Kidney (tissue), 14 donors: ENCODE data around the gene ARHGAP42. TPM values are rescaled to one million over a fixed set of nuclear protein-coding genes. Genes with fewer than 3 reads are reported as not detected.

Experiments
- DNase-seq, 5 donors: peaks; one replicate each; pipeline ENCODE4 v3.0.0-alpha.2; 2013 to 2020
- FAIRE-seq: peaks from 2 replicates; lab custom pipeline; 2012; peaks lifted over from hg19 to GRCh38; lab: Jason Lieb, UNC
- H3K27ac ChIP-seq, 2 donors: one replicate each; pipeline ENCODE4 v1.7.0; 2013; ENCODE audit warnings: low read depth in 2 of 2, low read length in 2 of 2, inconsistent platforms in 1 of 2
- H3K27me3 ChIP-seq: one replicate; pipeline ENCODE4 v1.7.1; 2013; ENCODE audit warnings: low read length, inconsistent platforms; ENCODE audit not compliant: control insufficient read depth, insufficient read depth
- H3K36me3 ChIP-seq, 3 donors: one replicate each; pipeline versions ENCODE4 v1.7.0 to v1.7.1; 2013; ENCODE audit warnings: low read length in 3 of 3, control low read depth in 1 of 3, inconsistent platforms in 1 of 3; ENCODE audit not compliant: insufficient read depth in 3 of 3, control insufficient read depth in 2 of 3
- H3K4me1 ChIP-seq, 3 donors: one replicate each; pipeline versions ENCODE4 v1.7.0 to v1.7.1; 2013; ENCODE audit warnings: low read length in 3 of 3, inconsistent platforms in 1 of 3, low read depth in 1 of 3; ENCODE audit not compliant: control insufficient read depth in 2 of 3, insufficient read depth in 2 of 3
- H3K4me3 ChIP-seq, 3 donors: one replicate each; pipeline versions ENCODE4 v1.7.0 to v1.8.1; 2013; ENCODE audit warnings: low read length in 3 of 3, control low read depth in 1 of 3, inconsistent platforms in 1 of 3
- H3K9ac ChIP-seq, 3 donors: one replicate each; pipeline versions ENCODE4 v1.7.0 to v1.7.1; 2013; ENCODE audit warnings: low read length in 3 of 3, control low read depth in 1 of 3, inconsistent platforms in 1 of 3
- H3K9me3 ChIP-seq, 3 donors: one replicate each; pipeline versions ENCODE4 v1.7.0 to v1.7.1; 2013; ENCODE audit warnings: low read length in 3 of 3, control low read depth in 1 of 3, inconsistent platforms in 1 of 3; ENCODE audit not compliant: control insufficient read depth in 2 of 3, insufficient read depth in 1 of 3
- CTCF ChIP-seq: IDR thresholded peaks from 3 replicates; pipeline ENCODE4 v1.5.1; 2012; ENCODE audit warnings: mild to moderate bottlenecking, moderate library complexity, borderline replicate concordance; ENCODE audit not compliant: insufficient read depth; ENCODE audit errors: extremely low read depth
- intact Hi-C: fragments of 100-400 bp; cut with DNase I; formaldehyde crosslinking; loops from one replicate; pipeline ENCODE4 v1.11.1; 2022
- polyA plus RNA-seq: library from polyadenylated mRNA; stranded (reverse); fragments of 350-450 nt; fragmentation: Illumina TruSeq; extraction: RNeasy Lipid Tissue Mini Kit (QIAGEN cat#74804); gene quantifications from one replicate; pipeline ENCODE4 v1.2.3, GENCODE V29; 2014; ENCODE audit warnings: low read depth, low replicate concordance; ENCODE audit not compliant: insufficient read depth
- total RNA-seq: library from RNA; stranded (reverse); fragmentation: NEBNext Ultra II Directional; extraction: Animal tissue kit (Norgen Biotek cat#: 25700); gene quantifications from one replicate; pipeline ENCODE4 v1.2.1, GENCODE V29; 2021
- donor health status: control.
- donor health status: control.
- donor health status: control.
- donor health status: control.
- donor health status: control.
- donor health status: DM: yes; HTN: yes; CAD: no.
- donor health status: Normal renal cell carcinoma (clear cell type).

ARHGAP42 gene
- total and polyA plus RNA-seq, 2 donors from 2014 or later, result 4.2 to 18.9 TPM

GRCh38 chr11:100972046-100972445, 285.0 kb downstream of the ARHGAP42 start:
- DNase-seq (peak in 1 of 5 donors; percentile 9), FAIRE-seq (no peak)
- intact Hi-C loops, result no loop called here
- Histone ChIP-seq H3K4me3 (no peak overlapping the region), H3K27me3 (no peaks in the 10 kb centered on the region), H3K36me3 (peaks cover 0 to 13% (median 9%) of the 10 kb centered on the region in 3 donors), H3K9ac (no peak overlapping the region), H3K4me1 (no peaks in the 10 kb centered on the region), H3K27ac (no peak overlapping the region), H3K9me3 (peaks cover 0 to 3% (median 0%) of the 10 kb centered on the region in 3 donors)
- no peak for TF ChIP-seq CTCF

GRCh38 chr11:100978442-100978841, 291.4 kb downstream of the ARHGAP42 start:
- DNase-seq (no peak), FAIRE-seq (no peak)
- H3K27ac ChIP-seq, result no peak overlapping the region
- intact Hi-C loops, result no loop called here
- no peaks in the 10 kb centered on the region for H3K27me3 ChIP-seq
- peaks cover 0 to 18% (median 9%) of the 10 kb centered on the region in 3 donors for H3K36me3 ChIP-seq
- no peak for TF ChIP-seq CTCF
- H3K4me1 ChIP-seq, result no peaks in the 10 kb centered on the region
- H3K9me3 ChIP-seq, result no peaks in the 10 kb centered on the region
- H3K9ac ChIP-seq, result no peak overlapping the region
- H3K4me3 ChIP-seq, result no peak overlapping the region

GRCh38 chr11:100978939-100979338, 291.9 kb downstream of the ARHGAP42 start:
- no peak overlapping the region for H3K27ac ChIP-seq
- H3K4me3 ChIP-seq, result no peak overlapping the region
- FAIRE-seq (no peak), DNase-seq (no peak)
- no peaks in the 10 kb centered on the region for H3K4me1 ChIP-seq
- H3K27me3 ChIP-seq, result no peaks in the 10 kb centered on the region
- H3K36me3 ChIP-seq, result peaks cover 0 to 18% (median 9%) of the 10 kb centered on the region in 3 donors
- intact Hi-C loops, result no loop called here
- H3K9me3 ChIP-seq, result no peaks in the 10 kb centered on the region
- no peak overlapping the region for H3K9ac ChIP-seq
- no peak for TF ChIP-seq CTCF

GRCh38 chr11:100980156-100980555, 293.1 kb downstream of the ARHGAP42 start:
- no peak overlapping the region for H3K4me3 ChIP-seq
- H3K4me1 ChIP-seq, result no peaks in the 10 kb centered on the region
- intact Hi-C loops, result no loop called here
- TF ChIP-seq CTCF, result no peak
- no peaks in the 10 kb centered on the region for H3K9me3 ChIP-seq
- no peak overlapping the region for H3K27ac ChIP-seq
- DNase-seq, result peak in 2 of 5 donors; percentile 37 to 43
- no peak for FAIRE-seq
- H3K36me3 ChIP-seq, result peaks cover 0 to 18% (median 7%) of the 10 kb centered on the region in 3 donors
- no peak overlapping the region for H3K9ac ChIP-seq
- no peaks in the 10 kb centered on the region for H3K27me3 ChIP-seq
